Natural killer cell (primary cell): ENCODE data around the gene PTH1R. TPM values are rescaled to one million over a fixed set of nuclear protein-coding genes. Genes with fewer than 3 reads are reported as not detected.

ENCODE experiments used
- ATAC-seq, 3 donors: fragments of 150-1000 bp in 2 of 3; fragments of 200-7000 bp in 1 of 3; cut with Tn5 transposase; 1 replicate in 1 of 3; 2 replicates in 2 of 3; pipeline ENCODE4 v1.10.0; 2021; ENCODE audit warnings: mild to moderate bottlenecking in 2 of 3, moderate library complexity in 2 of 3
- DNase-seq, 2 donors: peaks; one replicate each; pipeline versions ENCODE4 v3.0.0 to v3.0.0-alpha.2; 2013 to 2021; ENCODE audit warnings: mixed read lengths in 1 of 2
- H3K27ac ChIP-seq: one replicate; pipeline ENCODE4 v1.5.1; 2013; ENCODE audit warnings: mild to moderate bottlenecking, low read length
- H3K27me3 ChIP-seq: one replicate; pipeline ENCODE4 v1.6.1; 2013; ENCODE audit warnings: low read length; ENCODE audit not compliant: control insufficient read depth, insufficient read depth
- H3K36me3 ChIP-seq: one replicate; pipeline ENCODE4 v1.6.1; 2013; ENCODE audit warnings: low read length; ENCODE audit not compliant: control insufficient read depth, insufficient read depth
- H3K4me1 ChIP-seq: one replicate; pipeline ENCODE4 v1.6.1; 2013; ENCODE audit warnings: low read length; ENCODE audit not compliant: control insufficient read depth, insufficient read depth
- H3K4me3 ChIP-seq: one replicate; pipeline ENCODE4 v1.5.1; 2013; ENCODE audit warnings: low read length
- H3K9me3 ChIP-seq: one replicate; pipeline ENCODE4 v1.6.1; 2013; ENCODE audit warnings: low read length; ENCODE audit not compliant: control insufficient read depth, insufficient read depth
- H3K27ac Mint-ChIP-seq, 2 donors: one replicate each; pipeline ENCODE4 v1.8.0; 2022; ENCODE audit warnings: mild to moderate bottlenecking in 2 of 2, mixed read lengths in 2 of 2, moderate library complexity in 1 of 2
- H3K27me3 Mint-ChIP-seq, 2 donors: one replicate each; pipeline ENCODE4 v1.8.0; 2022; ENCODE audit warnings: low read depth in 2 of 2, mixed read lengths in 2 of 2
- H3K36me3 Mint-ChIP-seq: one replicate; pipeline ENCODE4 v1.8.0; 2022; ENCODE audit warnings: mixed read lengths
- H3K4me1 Mint-ChIP-seq, 2 donors: one replicate each; pipeline ENCODE4 v1.8.0; 2022; ENCODE audit warnings: mixed read lengths in 2 of 2
- H3K4me3 Mint-ChIP-seq: one replicate; pipeline ENCODE4 v1.8.0; 2022; ENCODE audit warnings: mild to moderate bottlenecking, moderate library complexity, mixed read lengths
- H3K9me3 Mint-ChIP-seq, 2 donors: one replicate each; pipeline ENCODE4 v1.8.0; 2022; ENCODE audit warnings: mixed read lengths in 2 of 2
- CTCF ChIP-seq: fragments of 200-600 bp; IDR thresholded peaks from one replicate; pipeline ENCODE4 v1.8.0; 2022; ENCODE audit warnings: antibody characterized with exemption
- WGBS: methylation state at CpG from one replicate; pipeline ENCODE4 v1.1.7; 2013; ENCODE audit warnings: missing lambda C conversion rate; ENCODE audit not compliant: insufficient coverage; 5-methylcytosine and 5-hydroxymethylcytosine counted together
- intact Hi-C: fragments of 100-400 bp; cut with micrococcal nuclease; formaldehyde crosslinking; loops from one replicate; pipeline ENCODE4 v1.14.2; 2022
- total RNA-seq, 4 donors: library from RNA; stranded (reverse); fragments of 120-200 nt in 1 of 4; gene quantifications; one replicate each; pipeline versions ENCODE4 v1.2.3 to v1.2.4, GENCODE V29; 2013 to 2022

PTH1R gene
- total RNA-seq, 3 donors from 2014 or later (not counting 1 experiment from before 2014, with no cell fraction given) = not detected

GRCh38 chr3:46899151-46900006, 21.9 kb downstream of the PTH1R start:
- peaks cover 7% of the 10 kb centered on the region for H3K4me1 ChIP-seq
- Mint-ChIP-seq H3K27me3 (peaks cover 12 to 18% of the 10 kb centered on the region in 2 donors), H3K4me3 (peak overlapping the region; percentile 13), H3K36me3 (no peaks in the 10 kb centered on the region), H3K27ac (no peak overlapping the region), H3K4me1 (peaks cover 0 to 18% of the 10 kb centered on the region in 2 donors), H3K9me3 (no peaks in the 10 kb centered on the region)
- no peak for TF ChIP-seq CTCF
- H3K36me3 ChIP-seq = no peaks in the 10 kb centered on the region
- no peaks in the 10 kb centered on the region for H3K9me3 ChIP-seq
- no peaks in the 10 kb centered on the region for H3K27me3 ChIP-seq
- no peak overlapping the region for H3K27ac ChIP-seq
- no peak overlapping the region for H3K4me3 ChIP-seq
- DNase-seq = no peak
- intact Hi-C loops = no loop called here
- WGBS = 88% methylated on average over 22 of the region's 22 CpGs
- no peak for ATAC-seq

GRCh38 chr3:46900007-46900292, 22.4 kb downstream of the PTH1R start:
- H3K27me3 ChIP-seq = no peaks in the 10 kb centered on the region
- Mint-ChIP-seq H3K9me3 (no peaks in the 10 kb centered on the region), H3K4me3 (no peak overlapping the region), H3K36me3 (no peaks in the 10 kb centered on the region), H3K27ac (no peak overlapping the region), H3K27me3 (peaks cover 12 to 18% of the 10 kb centered on the region in 2 donors), H3K4me1 (peaks cover 0 to 18% of the 10 kb centered on the region in 2 donors)
- no peak for DNase-seq
- 96% methylated on average over 5 of the region's 5 CpGs for WGBS
- ATAC-seq = no peak
- intact Hi-C loops = no loop called here
- H3K27ac ChIP-seq = no peak overlapping the region
- H3K36me3 ChIP-seq = no peaks in the 10 kb centered on the region
- H3K4me1 ChIP-seq = peaks cover 7% of the 10 kb centered on the region
- no peak for TF ChIP-seq CTCF
- H3K4me3 ChIP-seq = no peak overlapping the region
- no peaks in the 10 kb centered on the region for H3K9me3 ChIP-seq

- no peak overlapping the region for H3K27ac Mint-ChIP-seq
- peaks cover 8 to 14% of the 10 kb centered on the region in 2 donors for H3K27me3 Mint-ChIP-seq
- Histone ChIP-seq H3K36me3 (no peaks in the 10 kb centered on the region), H3K27me3 (no peaks in the 10 kb centered on the region), H3K4me3 (no peak overlapping the region), H3K9me3 (no peaks in the 10 kb centered on the region), H3K27ac (no peak overlapping the region), H3K4me1 (peaks cover 7% of the 10 kb centered on the region)
- DNase-seq (no peak), ATAC-seq (no peak)
- H3K4me3 Mint-ChIP-seq = no peak overlapping the region
- intact Hi-C loops = no loop called here
- TF ChIP-seq CTCF = no peak
- no peaks in the 10 kb centered on the region for H3K36me3 Mint-ChIP-seq
- H3K4me1 Mint-ChIP-seq = peaks cover 0 to 15% of the 10 kb centered on the region in 2 donors
- H3K9me3 Mint-ChIP-seq = no peaks in the 10 kb centered on the region
- WGBS = 94% methylated on average over 6 of the region's 6 CpGs
Measured at GRCh38 chr3:46900356-46900755, 22.8 kb downstream of the PTH1R start.

GRCh38 chr3:46901061-46901460, 23.5 kb downstream of the PTH1R start:
- H3K4me1 Mint-ChIP-seq = peaks cover 0 to 14% of the 10 kb centered on the region in 2 donors
- no peaks in the 10 kb centered on the region for H3K36me3 Mint-ChIP-seq
- no peak for DNase-seq

More at GRCh38 chr3:46901061-46901460, 23.5 kb downstream of the PTH1R start:
- Mint-ChIP-seq H3K27me3 (peaks cover 7 to 14% of the 10 kb centered on the region in 2 donors), H3K4me3 (no peak overlapping the region), H3K9me3 (no peaks in the 10 kb centered on the region), H3K27ac (no peak overlapping the region)
- no peak for ATAC-seq
- Histone ChIP-seq H3K9me3 (no peaks in the 10 kb centered on the region), H3K4me1 (peaks cover 7% of the 10 kb centered on the region), H3K27me3 (no peaks in the 10 kb centered on the region), H3K4me3 (no peak overlapping the region), H3K36me3 (no peaks in the 10 kb centered on the region), H3K27ac (no peak overlapping the region)
- intact Hi-C loops = no loop called here
- TF ChIP-seq CTCF = no peak
- WGBS = 88% methylated on average over 3 of the region's 3 CpGs
